GM18498 (cell line): ENCODE data around the gene ENPEP.
"Not testable (repeated sequence)": the region's sequence is repeated elsewhere in the genome, so short reads cannot be mapped to it uniquely, and the experiment has no call there.

ENCODE experiments used
- ATAC-seq: cut with Tn5 transposase; IDR thresholded peaks from one replicate; pipeline ENCODE4 v1.9.1; 2021; ENCODE audit warnings: mild to moderate bottlenecking, moderate library complexity; ENCODE audit not compliant: unreplicated experiment

ENPEP gene

DNA sequence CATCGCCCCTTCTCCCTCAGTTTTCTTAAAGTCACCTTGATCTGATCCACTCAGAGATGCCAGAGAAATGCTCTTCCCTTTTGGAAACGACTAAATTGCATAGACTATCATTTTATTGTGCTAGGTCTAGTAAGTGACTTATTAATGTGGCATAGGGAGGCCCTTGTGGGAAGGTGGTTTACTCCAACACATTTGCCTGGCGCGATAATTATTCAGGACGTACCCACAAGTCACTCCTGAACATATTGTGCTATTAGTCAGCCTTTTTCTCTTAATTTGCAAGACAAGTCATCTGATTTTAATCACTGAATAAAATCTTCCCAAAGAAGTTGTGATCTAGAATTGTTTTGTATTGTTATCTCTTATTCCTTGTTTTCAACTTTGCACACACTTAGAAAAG lies 7.6 kb downstream of the ENPEP start:
- no peak for ATAC-seq

GRCh38 chr4:110484029-110484428 lies 8.1 kb downstream of the ENPEP start:
- ATAC-seq = peak; percentile 98

DNA sequence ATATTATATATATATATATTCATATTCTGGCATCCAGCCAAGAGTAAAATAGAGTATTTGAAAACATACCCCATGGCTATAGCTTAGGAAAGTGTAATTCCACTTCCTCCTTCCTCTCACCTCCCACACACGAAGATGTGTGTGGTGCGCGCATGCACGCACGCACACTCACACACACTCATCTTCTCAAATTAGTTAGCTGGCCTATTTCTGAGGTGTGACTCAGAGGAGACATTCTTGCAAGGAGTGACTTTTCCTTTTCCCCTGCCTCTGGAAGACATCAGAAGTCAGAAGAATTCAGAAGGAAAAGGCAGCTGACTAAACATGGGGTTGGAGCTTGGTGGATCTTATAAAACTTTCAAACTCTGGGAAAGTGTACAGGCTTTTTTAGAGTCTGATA lies 8.8 kb downstream of the ENPEP start:
- ATAC-seq = peak; percentile 41

GRCh38 chr4:110485452-110485851 lies 9.5 kb downstream of the ENPEP start:
- no peak for ATAC-seq

DNA sequence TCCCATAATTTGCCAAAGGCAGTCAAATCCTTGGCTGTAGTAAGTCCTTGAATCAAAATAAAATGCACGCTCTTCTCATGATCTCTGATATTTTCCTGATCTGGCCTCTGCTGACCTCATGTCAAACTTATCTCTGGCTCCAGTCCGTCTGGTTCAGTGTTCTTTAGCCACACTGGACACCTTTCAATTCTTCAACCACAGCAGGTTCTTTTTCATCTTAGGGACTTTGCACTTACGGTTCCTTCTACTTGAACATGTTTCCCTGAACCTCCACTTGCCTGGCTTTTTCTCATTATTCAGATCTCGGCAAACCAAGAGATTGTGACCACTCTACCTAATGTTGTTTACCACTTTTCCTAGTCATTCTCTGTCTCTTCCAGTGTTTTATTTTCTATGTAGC lies 10.3 kb downstream of the ENPEP start:
- no peak for ATAC-seq

DNA sequence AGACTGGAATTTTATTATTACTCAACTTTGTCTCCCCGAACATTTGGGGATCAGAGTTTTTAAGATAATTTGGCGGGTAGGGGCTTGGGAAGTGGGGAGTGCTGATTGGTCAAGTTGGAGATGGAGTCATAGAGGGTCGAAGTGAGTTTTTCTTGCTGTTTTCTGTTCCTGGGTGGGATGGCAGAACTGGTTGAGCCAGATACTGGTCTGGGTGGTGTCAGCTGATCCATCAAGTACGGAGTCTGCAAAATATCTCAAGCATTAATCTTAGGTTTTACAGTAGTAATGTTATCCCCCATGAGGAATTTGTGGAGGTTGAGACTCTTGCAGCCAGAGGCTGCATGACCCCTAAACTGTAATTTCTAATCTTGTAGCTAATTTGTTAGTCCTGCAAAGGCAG lies 10.9 kb downstream of the ENPEP start:
- ATAC-seq = not testable (repeated sequence)

GRCh38 chr4:110487873-110488272 lies 11.9 kb downstream of the ENPEP start:
- ATAC-seq = no peak

DNA sequence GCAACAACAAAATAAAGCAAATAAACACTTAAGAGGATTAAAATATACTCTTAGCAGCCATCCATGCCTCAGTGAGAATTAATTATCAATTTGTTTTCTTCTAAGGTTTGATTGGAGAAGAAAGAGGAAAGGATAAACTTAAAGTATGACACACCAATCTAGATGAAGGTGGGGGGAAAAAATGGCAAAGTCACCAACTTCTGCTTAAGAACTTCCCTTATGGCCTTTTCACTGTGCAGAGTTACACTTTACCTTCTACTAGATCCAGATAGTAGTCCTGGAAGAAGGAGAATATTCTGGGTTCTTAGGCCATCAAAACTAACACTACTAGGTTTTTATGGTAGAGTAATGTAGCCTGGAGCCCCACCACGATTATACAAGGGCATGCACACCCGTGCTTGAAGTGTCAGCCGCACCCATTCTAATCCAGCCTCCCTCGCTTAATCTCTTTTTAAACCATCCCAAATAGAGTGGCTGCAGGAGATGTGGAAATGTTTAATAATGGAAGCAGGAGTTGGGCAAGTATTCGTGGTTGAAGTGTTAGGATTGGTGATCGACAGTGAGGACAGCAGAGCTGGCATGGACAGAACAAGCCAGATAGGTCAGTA lies 14.1 kb downstream of the ENPEP start:
- no peak for ATAC-seq

GRCh38 chr4:110492522-110492921 lies 16.6 kb downstream of the ENPEP start:
- ATAC-seq = no peak

GRCh38 chr4:110493520-110493919 lies 17.6 kb downstream of the ENPEP start:
- ATAC-seq = no peak

DNA sequence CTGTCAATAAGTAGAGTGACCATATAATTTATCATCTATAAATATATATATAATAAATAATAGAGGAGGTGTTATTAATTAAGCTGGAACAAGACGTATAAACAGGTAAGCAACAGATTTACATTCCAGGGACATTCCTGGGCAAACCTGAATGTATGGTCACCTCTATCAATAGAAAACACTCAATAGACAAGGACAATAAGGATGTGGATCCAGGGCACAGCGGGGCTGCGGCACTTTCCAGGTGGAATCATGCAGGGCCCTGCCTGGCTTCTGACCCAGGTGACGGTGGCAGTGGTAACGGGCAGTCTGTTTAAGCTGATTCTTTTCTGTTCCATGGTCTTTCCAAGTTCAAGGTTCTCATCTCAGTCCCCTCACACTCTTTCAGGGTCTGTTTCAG lies 22.5 kb downstream of the ENPEP start:
- ATAC-seq = no peak

DNA sequence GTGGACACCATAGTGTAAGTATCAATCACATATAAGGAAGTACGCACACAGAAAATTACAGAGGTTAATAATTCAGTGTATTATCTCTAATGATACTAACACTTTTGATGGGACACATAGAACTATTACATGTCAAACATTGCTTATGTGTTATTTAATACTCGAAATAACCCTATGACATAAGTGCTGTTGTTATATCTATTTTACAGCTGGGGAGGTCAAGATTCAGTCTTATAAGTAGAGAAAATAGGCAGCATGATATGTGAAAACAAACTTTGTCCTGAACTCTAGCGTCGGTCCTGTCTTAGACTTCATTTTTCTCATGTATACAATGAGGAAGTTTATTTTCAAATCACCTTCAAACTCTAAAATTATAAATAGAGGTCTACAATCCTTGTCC lies 23.2 kb downstream of the ENPEP start:
- no peak for ATAC-seq

DNA sequence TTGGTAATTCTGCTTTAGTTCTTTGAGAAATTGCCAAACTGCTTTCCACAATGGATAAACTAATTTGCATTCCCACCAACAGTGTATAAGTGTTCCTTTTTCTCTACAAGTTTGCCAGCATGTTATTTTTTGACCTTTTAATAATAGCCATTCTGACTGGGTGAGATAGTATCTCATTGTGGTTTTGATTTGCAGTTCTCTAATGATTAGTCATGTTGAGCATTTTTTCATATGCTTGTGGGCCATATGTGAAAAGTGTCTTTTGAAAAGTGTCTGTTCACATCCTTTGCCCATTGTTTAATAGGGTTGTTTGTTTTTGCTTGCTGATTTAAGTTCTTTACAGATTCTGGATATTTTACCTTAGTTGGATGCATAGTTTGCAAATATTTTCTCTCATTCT lies 25.9 kb downstream of the ENPEP start:
- no peak for ATAC-seq

- no peak for ATAC-seq
Measured at GRCh38 chr4:110503270-110504083, 27.5 kb downstream of the ENPEP start.

DNA sequence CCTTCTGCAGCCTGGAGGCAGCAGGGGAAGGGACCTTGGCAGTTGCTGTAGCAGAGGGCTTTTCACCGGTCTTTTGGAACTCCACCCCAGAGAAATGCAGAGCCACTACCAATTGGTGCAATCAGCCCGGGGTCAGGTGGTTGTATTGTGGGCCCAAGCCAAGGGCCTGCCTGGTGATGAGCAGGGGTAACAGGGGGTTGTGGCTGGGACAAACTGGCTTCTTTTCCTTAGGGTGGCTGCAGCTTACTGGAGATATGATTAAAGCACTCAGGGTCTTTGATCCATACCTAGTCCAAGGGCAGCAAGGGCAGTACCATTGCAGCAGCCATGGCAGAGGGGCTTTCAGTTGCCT lies 28.1 kb downstream of the ENPEP start:
- no peak for ATAC-seq

- ATAC-seq = no peak
Measured at GRCh38 chr4:110505440-110505839, 29.5 kb downstream of the ENPEP start.

- ATAC-seq = no peak
Measured at GRCh38 chr4:110508827-110509710, 33.1 kb downstream of the ENPEP start.

DNA sequence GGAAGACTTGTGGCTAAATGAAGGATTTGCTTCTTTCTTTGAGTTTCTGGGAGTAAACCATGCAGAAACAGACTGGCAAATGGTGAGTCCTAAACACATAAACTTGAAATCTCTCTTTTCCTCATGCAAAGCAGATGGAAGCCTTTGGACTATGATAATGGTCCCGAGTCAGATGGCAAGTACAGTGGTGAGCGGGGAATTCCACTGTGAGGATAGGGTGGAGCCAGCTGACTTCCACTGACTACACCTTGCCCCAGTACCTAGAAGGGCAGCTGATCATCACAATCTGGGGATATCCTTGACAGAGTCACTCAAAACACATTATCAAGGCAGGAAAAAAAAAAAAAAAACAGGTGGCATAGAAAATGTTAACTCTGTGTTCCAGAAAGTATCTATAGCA lies 34.3 kb downstream of the ENPEP start:
- ATAC-seq = no peak

DNA sequence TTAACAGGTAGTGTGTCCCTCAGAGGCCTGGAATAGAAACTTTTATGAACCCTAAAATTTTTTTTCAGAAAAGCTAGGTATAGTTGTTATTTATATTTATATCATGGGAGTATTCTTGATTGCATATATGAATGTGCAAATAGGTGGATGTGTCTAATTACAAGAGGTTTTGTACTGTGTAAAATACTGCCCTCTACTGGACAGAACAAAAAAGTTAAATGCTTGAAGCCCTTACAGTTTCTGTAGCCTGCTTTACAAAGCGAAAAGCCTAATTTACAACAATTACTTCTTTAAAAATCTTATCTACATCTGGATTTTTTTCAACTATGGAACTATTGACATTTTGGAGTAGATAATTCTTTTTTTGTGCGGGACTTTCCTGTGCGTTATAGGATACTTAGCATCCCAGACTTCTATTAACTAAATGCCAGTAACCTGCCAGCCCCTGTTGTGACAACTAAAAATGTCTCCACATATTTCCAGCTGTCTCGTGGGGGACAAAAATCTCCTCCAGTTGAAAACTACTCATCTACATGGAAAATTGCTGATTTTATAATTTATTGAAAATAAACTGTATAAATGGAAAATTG lies 35.1 kb downstream of the ENPEP start:
- no peak for ATAC-seq

GRCh38 chr4:110512901-110513300 lies 36.9 kb downstream of the ENPEP start:
- no peak for ATAC-seq

DNA sequence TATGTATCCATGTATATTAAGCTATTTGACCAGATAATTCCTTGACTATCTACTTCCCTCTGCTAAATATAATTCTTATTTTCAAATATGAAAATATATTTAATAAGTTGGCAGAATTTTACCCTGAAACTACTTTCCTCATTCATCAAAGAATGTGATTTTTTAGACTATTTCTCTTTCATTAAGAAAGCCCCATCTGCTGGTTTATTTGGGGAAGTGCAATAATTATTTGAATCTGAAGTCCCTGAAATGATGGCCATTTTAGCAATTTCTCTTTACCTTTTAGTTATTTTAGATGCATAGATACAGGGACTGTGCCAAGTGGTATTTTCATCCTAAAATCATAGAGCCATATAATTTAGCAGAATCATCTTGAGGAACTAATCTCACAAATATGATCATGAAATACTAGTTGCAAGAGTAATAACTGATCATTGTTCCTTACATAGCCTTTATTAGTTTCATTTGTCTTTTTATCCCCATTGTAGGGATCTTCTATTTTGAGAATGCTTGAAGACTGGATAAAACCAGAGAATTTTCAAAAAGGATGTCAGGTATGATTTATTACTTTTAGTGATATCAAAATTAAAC lies 39.0 kb downstream of the ENPEP start:
- no peak for ATAC-seq
